GM12878 (cell line): ENCODE data around the gene REXO1. TPM values are rescaled to one million over a fixed set of nuclear protein-coding genes. Genes with fewer than 3 reads are reported as not detected.

ENCODE experiments used
- ATAC-seq: fragments of 200-7000 bp; cut with Tn5 transposase; 3 replicates; pipeline ENCODE4 v1.9.1; 2020; ENCODE audit warnings: mild to moderate bottlenecking, moderate library complexity
- BruUV-seq: library from RNA; stranded (reverse); fragments of 400-500 nt; replicated peaks from 2 replicates; lab custom pipeline; 2021; lab: Mats Ljungman, UMichigan
- CTCF ChIA-PET: fragments of 300-600 bp; sonication (Branson Sonifier 250); formaldehyde crosslinking; extraction: SDS; loops from one replicate; lab custom pipeline; 2021; ENCODE audit warnings: inconsistent platforms; lab: Yijun Ruan, JAX
- POLR2A ChIA-PET: fragments of 350-600 bp; formaldehyde crosslinking; extraction: SDS; loops from one replicate; lab custom pipeline; 2021; ENCODE audit warnings: inconsistent platforms; lab: Charles Lee
- RAD21 ChIA-PET: fragments of 300-600 bp; sonication (Branson Sonifier 250); formaldehyde crosslinking; loops from one replicate; lab custom pipeline; 2023; ENCODE audit warnings: antibody characterized with exemption; ENCODE audit not compliant: unreplicated experiment; lab: Charles Lee
- SMC1A ChIA-PET: fragments of 300-600 bp; sonication (Branson Sonifier 250); formaldehyde crosslinking; loops from one replicate; lab custom pipeline; 2023; ENCODE audit not compliant: unreplicated experiment, uncharacterized antibody; lab: Charles Lee
- DNase-seq: peaks from one replicate; pipeline ENCODE4 v3.0.0-alpha.2; 2011; ENCODE audit warnings: low read depth, low spot score
- FAIRE-seq: peaks from 3 replicates; lab custom pipeline; 2011; peaks lifted over from hg19 to GRCh38; lab: Jason Lieb, UNC
- H2AFZ ChIP-seq: 2 replicates; pipeline ENCODE4 v1.6.0; 2011; ENCODE audit warnings: low read depth, low read length, control low read depth; ENCODE audit not compliant: control insufficient read depth
- H3K27ac ChIP-seq: 2 replicates; pipeline ENCODE4 v1.5.1; 2011; ENCODE audit warnings: control low read depth; ENCODE audit not compliant: control insufficient read depth, insufficient read depth
- H3K27me3 ChIP-seq, 2 experiments: replicated peaks in 1 of 2; 2 replicates each; pipeline versions ENCODE4 v1.6.0 to v1.6.1; 2011; ENCODE audit warnings: low read length in 1 of 2; ENCODE audit not compliant: control insufficient read depth in 2 of 2, insufficient read depth in 2 of 2
- H3K36me3 ChIP-seq, 2 experiments: 2 replicates each; pipeline ENCODE4 v1.5.1; 2011; ENCODE audit warnings: low read length in 1 of 2; ENCODE audit not compliant: control insufficient read depth in 2 of 2, insufficient read depth in 2 of 2
- H3K4me1 ChIP-seq: 2 replicates; pipeline ENCODE4 v1.6.1; 2011; ENCODE audit warnings: mild to moderate bottlenecking, low read length, moderate library complexity, mixed read lengths; ENCODE audit not compliant: control insufficient read depth, insufficient read depth
- H3K4me2 ChIP-seq: 2 replicates; pipeline ENCODE4 v1.6.0; 2011; ENCODE audit warnings: control low read depth; ENCODE audit not compliant: control insufficient read depth, insufficient read depth
- H3K4me3 ChIP-seq: fragments of 200-600 bp; sonication (generic); 2 replicates; pipeline ENCODE4 v1.5.1; 2016
- H3K79me2 ChIP-seq: 2 replicates; pipeline ENCODE4 v1.6.0; 2011; ENCODE audit warnings: low read length; ENCODE audit not compliant: control insufficient read depth, insufficient read depth
- H3K9ac ChIP-seq: 2 replicates; pipeline ENCODE4 v1.8.0; 2011; ENCODE audit warnings: low read length, control low read depth, mixed read lengths; ENCODE audit not compliant: control insufficient read depth, insufficient read depth
- H3K9me3 ChIP-seq: replicated peaks from 3 replicates; pipeline ENCODE4 v1.5.1; 2011; ENCODE audit warnings: mild to moderate bottlenecking, low read length; ENCODE audit not compliant: control insufficient read depth, insufficient read depth
- H4K20me1 ChIP-seq: 2 replicates; pipeline ENCODE4 v1.6.0; 2011; ENCODE audit not compliant: control insufficient read depth, insufficient read depth
- MEF2B ChIP-seq: fragments of 450-650 bp; IDR thresholded peaks from 2 replicates; pipeline ENCODE4 v1.6.1; 2018; ENCODE audit warnings: mild to moderate bottlenecking, moderate library complexity; ENCODE audit not compliant: partially characterized antibody, poor library complexity, severe bottlenecking
- RAD21 ChIP-seq: IDR thresholded peaks from 2 replicates; pipeline ENCODE4 v1.6.1; 2011; ENCODE audit warnings: mild to moderate bottlenecking, low read depth, low read length, moderate library complexity; ENCODE audit not compliant: insufficient read depth
- YBX1 ChIP-seq: fragments of 450-650 bp; IDR thresholded peaks from 2 replicates; pipeline ENCODE4 v1.6.1; 2016; ENCODE audit warnings: antibody characterized with exemption
- ZNF384 ChIP-seq: IDR thresholded peaks from 2 replicates; pipeline ENCODE4 v1.6.1; 2012; ENCODE audit warnings: low read depth, mild to moderate bottlenecking, low read length, improper control_type of control experiment, borderline replicate concordance
- WGBS: methylation state at CpG from one replicate; pipeline ENCODE4 v1.1.6; 2016; ENCODE audit warnings: low lambda C conversion rate; ENCODE audit not compliant: insufficient replicate concordance, insufficient coverage; ENCODE audit errors: missing lambda C conversion rate; 5-methylcytosine and 5-hydroxymethylcytosine counted together
- in situ Hi-C: fragments of 300-500 bp; cut with MboI; formaldehyde crosslinking; loops from 9 replicates; pipeline ENCODE4 v1.14.3; 2018; ENCODE audit warnings: mixed read lengths
- intact Hi-C: fragments of 100-400 bp; cut with micrococcal nuclease; formaldehyde crosslinking; loops from one replicate; pipeline ENCODE4 v1.14.2; 2022; ENCODE audit not compliant: unreplicated experiment
- polyA plus RNA-seq, 11 experiments: library from polyadenylated mRNA; depleted of rRNA in 4 of 11; unstranded in 6 of 11; stranded (reverse) in 5 of 11; fragments of >200 nt; fragmentation: Nextera tagmentation in 4 of 11; fragmentation: Illumina TruSeq in 1 of 11; extraction: Ambion mirVana in 4 of 11; extraction: Trizol in 1 of 11; gene quantifications; 1 replicate in 1 of 11; 2 replicates in 10 of 11; pipeline versions ENCODE4 v1.2.1 to v1.2.3, GENCODE V29; 2011 to 2016; ENCODE audit warnings: inconsistent platforms in 2 of 11, missing spikeins in 2 of 11, low read depth in 1 of 11
- total RNA-seq, 4 experiments: library from RNA; depleted of rRNA in 3 of 4; stranded (reverse); fragments of >200 nt in 3 of 4; fragmentation: Illumina TruSeq in 1 of 4; extraction: Trizol in 1 of 4; gene quantifications; 2 replicates each; pipeline versions ENCODE4 v1.2.1 to v1.2.3, GENCODE V29; 2013 to 2021
- TF ChIP-seq, protein P1 (sequence below): fragments of 450-650 bp; IDR thresholded peaks from 2 replicates; pipeline ENCODE4 v1.6.1; 2014; ENCODE audit warnings: mild to moderate bottlenecking
- TF ChIP-seq, protein P2 (sequence below): fragments of 450-650 bp; formaldehyde crosslinking; IDR thresholded peaks from 2 replicates; pipeline ENCODE4 v1.4.0; 2020; ENCODE audit warnings: mild to moderate bottlenecking, moderate library complexity

Gene REXO1
- total and polyA plus RNA-seq, 10 of the 15 experiments (the other 5 are each of a cell fraction or from before 2014, with no cell fraction given): 0.03 to 45.2 (median 8.4) TPM

DNA sequence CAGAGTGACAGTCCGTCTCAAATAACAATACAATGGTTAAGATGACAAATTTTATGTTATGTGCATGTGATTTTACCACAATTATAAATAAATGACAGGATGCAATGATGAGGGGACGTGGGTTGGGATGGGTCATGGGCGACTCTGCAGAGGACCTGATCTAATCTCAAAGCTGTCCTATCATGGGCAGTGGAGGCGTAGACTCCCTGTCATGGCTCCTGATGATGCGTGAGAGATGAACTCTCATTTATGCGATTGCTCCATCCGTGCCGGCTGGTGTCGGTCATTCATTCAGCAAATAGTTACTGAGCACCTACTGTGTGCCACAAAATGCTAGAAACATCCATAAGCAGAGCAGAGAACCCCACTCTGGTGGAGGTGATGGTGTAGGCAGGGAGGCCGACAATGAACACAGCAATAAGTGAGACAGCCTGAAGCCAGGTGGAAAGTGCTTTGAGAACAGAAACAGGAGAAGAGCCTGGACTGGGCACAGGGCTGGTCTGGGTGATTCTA, 1.7 kb upstream of the REXO1 start:
- CTCF ChIA-PET: interaction anchor here (1.4 to 1.7 kb wide), 6 partner anchors 8 to 775 kb away, joined by 4 to 11 read pairs (median 6); no protein-coding TSS in a partner anchor
- H3K9me3 ChIP-seq: no peaks in the 10 kb centered on the region
- peaks cover 35% of the 10 kb centered on the region for H3K4me1 ChIP-seq
- intact Hi-C loops (no loop called here), in situ Hi-C loops (loop anchor here (25.0 kb wide), 1 partner anchor 1512 kb away; the partner anchor contains the start of gene NFIC)
- WGBS: 72% methylated on average over 10 of the region's 10 CpGs
- no peak for FAIRE-seq
- SMC1A ChIA-PET: no interaction called here
- no peaks in the 10 kb centered on the region for H3K27me3 ChIP-seq
- no peak for DNase-seq
- peaks cover 0 to 3% of the 10 kb centered on the region in 2 experiments; a peak in 3 of 4 replicates for H3K36me3 ChIP-seq
- peaks cover 3% of the 10 kb centered on the region; the same call in 1 of the 2 replicates for H4K20me1 ChIP-seq
- peaks cover 54% of the 10 kb centered on the region for H3K79me2 ChIP-seq
- H3K27ac ChIP-seq: no peak overlapping the region
- H3K4me3 ChIP-seq: no peak overlapping the region
- H2AFZ ChIP-seq: no peak overlapping the region
- TF ChIP-seq ZNF384 (no peak), MEF2B (no peak), YBX1 (no peak), RAD21 (no peak)
- TF ChIP-seq, protein P1, sequence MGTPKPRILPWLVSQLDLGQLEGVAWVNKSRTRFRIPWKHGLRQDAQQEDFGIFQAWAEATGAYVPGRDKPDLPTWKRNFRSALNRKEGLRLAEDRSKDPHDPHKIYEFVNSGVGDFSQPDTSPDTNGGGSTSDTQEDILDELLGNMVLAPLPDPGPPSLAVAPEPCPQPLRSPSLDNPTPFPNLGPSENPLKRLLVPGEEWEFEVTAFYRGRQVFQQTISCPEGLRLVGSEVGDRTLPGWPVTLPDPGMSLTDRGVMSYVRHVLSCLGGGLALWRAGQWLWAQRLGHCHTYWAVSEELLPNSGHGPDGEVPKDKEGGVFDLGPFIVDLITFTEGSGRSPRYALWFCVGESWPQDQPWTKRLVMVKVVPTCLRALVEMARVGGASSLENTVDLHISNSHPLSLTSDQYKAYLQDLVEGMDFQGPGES: no peak
- TF ChIP-seq, protein P2, sequence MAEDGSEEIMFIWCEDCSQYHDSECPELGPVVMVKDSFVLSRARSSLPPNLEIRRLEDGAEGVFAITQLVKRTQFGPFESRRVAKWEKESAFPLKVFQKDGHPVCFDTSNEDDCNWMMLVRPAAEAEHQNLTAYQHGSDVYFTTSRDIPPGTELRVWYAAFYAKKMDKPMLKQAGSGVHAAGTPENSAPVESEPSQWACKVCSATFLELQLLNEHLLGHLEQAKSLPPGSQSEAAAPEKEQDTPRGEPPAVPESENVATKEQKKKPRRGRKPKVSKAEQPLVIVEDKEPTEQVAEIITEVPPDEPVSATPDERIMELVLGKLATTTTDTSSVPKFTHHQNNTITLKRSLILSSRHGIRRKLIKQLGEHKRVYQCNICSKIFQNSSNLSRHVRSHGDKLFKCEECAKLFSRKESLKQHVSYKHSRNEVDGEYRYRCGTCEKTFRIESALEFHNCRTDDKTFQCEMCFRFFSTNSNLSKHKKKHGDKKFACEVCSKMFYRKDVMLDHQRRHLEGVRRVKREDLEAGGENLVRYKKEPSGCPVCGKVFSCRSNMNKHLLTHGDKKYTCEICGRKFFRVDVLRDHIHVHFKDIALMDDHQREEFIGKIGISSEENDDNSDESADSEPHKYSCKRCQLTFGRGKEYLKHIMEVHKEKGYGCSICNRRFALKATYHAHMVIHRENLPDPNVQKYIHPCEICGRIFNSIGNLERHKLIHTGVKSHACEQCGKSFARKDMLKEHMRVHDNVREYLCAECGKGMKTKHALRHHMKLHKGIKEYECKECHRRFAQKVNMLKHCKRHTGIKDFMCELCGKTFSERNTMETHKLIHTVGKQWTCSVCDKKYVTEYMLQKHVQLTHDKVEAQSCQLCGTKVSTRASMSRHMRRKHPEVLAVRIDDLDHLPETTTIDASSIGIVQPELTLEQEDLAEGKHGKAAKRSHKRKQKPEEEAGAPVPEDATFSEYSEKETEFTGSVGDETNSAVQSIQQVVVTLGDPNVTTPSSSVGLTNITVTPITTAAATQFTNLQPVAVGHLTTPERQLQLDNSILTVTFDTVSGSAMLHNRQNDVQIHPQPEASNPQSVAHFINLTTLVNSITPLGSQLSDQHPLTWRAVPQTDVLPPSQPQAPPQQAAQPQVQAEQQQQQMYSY (CRISPR knock-in tag): no peak
- POLR2A ChIA-PET: no interaction called here
- H3K4me2 ChIP-seq: no peak overlapping the region
- no peak for ATAC-seq
- no peak overlapping the region for H3K9ac ChIP-seq
- RAD21 ChIA-PET: interaction anchor here (1.4 kb wide), 1 partner anchor 47 kb away, joined by 3 read pairs; no protein-coding TSS in a partner anchor
- BruUV-seq: no TSS peak
